Activated naive CD4-positive, alpha-beta T cell treated with anti-CD3 and anti-CD28 coated beads, Interleukin-2, amount 10 ng/mL, durations not matched to agents 7 days and 5 days (primary cell): ENCODE measurements around the gene LDHD.

Experiments
- CTCF ChIA-PET: fragments of 350-600 bp; sonication (Branson Sonifier 250); formaldehyde crosslinking; loops from one replicate; lab custom pipeline; 2021; ENCODE audit warnings: antibody characterized with exemption; lab: Charles Lee
- DNase-seq: peaks from one replicate; pipeline ENCODE4 v3.0.0-alpha.2; 2020
- H3K27ac Mint-ChIP-seq: one replicate; pipeline ENCODE4 v1.8.0; 2021; ENCODE audit warnings: mild to moderate bottlenecking, moderate library complexity, mixed read lengths
- H3K27me3 Mint-ChIP-seq: one replicate; pipeline ENCODE4 v1.8.0; 2021; ENCODE audit warnings: mild to moderate bottlenecking, mixed read lengths
- H3K36me3 Mint-ChIP-seq: one replicate; pipeline ENCODE4 v1.8.0; 2021; ENCODE audit warnings: mixed read lengths
- H3K4me1 Mint-ChIP-seq: one replicate; pipeline ENCODE4 v1.8.0; 2021; ENCODE audit warnings: mixed read lengths
- H3K4me3 Mint-ChIP-seq: one replicate; pipeline ENCODE4 v1.8.0; 2021; ENCODE audit warnings: mild to moderate bottlenecking, moderate library complexity, mixed read lengths
- H3K9me3 Mint-ChIP-seq: one replicate; pipeline ENCODE4 v1.8.0; 2021; ENCODE audit warnings: mixed read lengths

Gene LDHD

GRCh38 chr16:75127713-75128415 lies 11.3 kb upstream of the LDHD start:
- no peak overlapping the region for H3K4me3 Mint-ChIP-seq
- CTCF ChIA-PET: interaction anchor here (2.2 kb wide), 1 partner anchor 17 kb away, joined by 5 read pairs; no protein-coding TSS in a partner anchor
- peaks cover 8% of the 10 kb centered on the region for H3K4me1 Mint-ChIP-seq
- H3K27ac Mint-ChIP-seq: no peak overlapping the region
- peaks cover 10% of the 10 kb centered on the region for H3K27me3 Mint-ChIP-seq
- no peak for DNase-seq
- peaks cover 11% of the 10 kb centered on the region for H3K9me3 Mint-ChIP-seq
- H3K36me3 Mint-ChIP-seq: no peaks in the 10 kb centered on the region

- Mint-ChIP-seq H3K27ac (no peak overlapping the region), H3K36me3 (no peaks in the 10 kb centered on the region), H3K27me3 (peaks cover 5% of the 10 kb centered on the region), H3K4me3 (no peak overlapping the region), H3K4me1 (no peaks in the 10 kb centered on the region), H3K9me3 (peaks cover 18% of the 10 kb centered on the region)
- no peak for DNase-seq
- CTCF ChIA-PET: interaction anchor here (0.8 to 2.1 kb wide), 2 partner anchors 11 to 19 kb away, joined by 4 to 11 read pairs; no protein-coding TSS in a partner anchor
Observed at GRCh38 chr16:75122609-75123008, 6.0 kb upstream of the LDHD start.

GRCh38 chr16:75121949-75122568 lies 5.5 kb upstream of the LDHD start:
- no peak for DNase-seq
- Mint-ChIP-seq H3K4me3 (no peak overlapping the region), H3K36me3 (no peaks in the 10 kb centered on the region), H3K9me3 (peaks cover 14% of the 10 kb centered on the region), H3K27ac (no peak overlapping the region), H3K4me1 (no peaks in the 10 kb centered on the region), H3K27me3 (peaks cover under 1% of the 10 kb centered on the region)
- CTCF ChIA-PET: interaction anchor here (0.8 to 2.1 kb wide), 4 partner anchors 11 to 259 kb away, joined by 3 to 11 read pairs (median 4); partner anchors contain the start of gene ZNRF1

GRCh38 chr16:75120253-75120652 lies 3.7 kb upstream of the LDHD start:
- Mint-ChIP-seq H3K9me3 (peaks cover 14% of the 10 kb centered on the region), H3K4me1 (peaks cover 2% of the 10 kb centered on the region), H3K4me3 (no peak overlapping the region), H3K36me3 (no peaks in the 10 kb centered on the region), H3K27ac (no peak overlapping the region), H3K27me3 (no peaks in the 10 kb centered on the region)
- CTCF ChIA-PET: interaction anchor here (0.7 kb wide), 3 partner anchors 11 to 237 kb away, joined by 3 read pairs; no protein-coding TSS in a partner anchor
- DNase-seq: no peak

GRCh38 chr16:75118943-75119539 lies 2.5 kb upstream of the LDHD start:
- Mint-ChIP-seq H3K27me3 (no peaks in the 10 kb centered on the region), H3K9me3 (peaks cover 12% of the 10 kb centered on the region), H3K4me3 (no peak overlapping the region), H3K36me3 (no peaks in the 10 kb centered on the region), H3K4me1 (peaks cover 2% of the 10 kb centered on the region), H3K27ac (no peak overlapping the region)
- CTCF ChIA-PET: no interaction called here
- no peak for DNase-seq

GRCh38 chr16:75116911-75117245 lies 298 bp upstream of the LDHD start:
- Mint-ChIP-seq H3K4me3 (no peak overlapping the region), H3K36me3 (no peaks in the 10 kb centered on the region), H3K9me3 (peaks cover 4% of the 10 kb centered on the region), H3K4me1 (peaks cover 5% of the 10 kb centered on the region), H3K27ac (no peak overlapping the region), H3K27me3 (peaks cover 12% of the 10 kb centered on the region)
- CTCF ChIA-PET: no interaction called here
- DNase-seq: no peak

GRCh38 chr16:75114946-75115825 lies 1.4 kb downstream of the LDHD start:
- CTCF ChIA-PET: no interaction called here
- no peak overlapping the region for H3K27ac Mint-ChIP-seq
- H3K4me1 Mint-ChIP-seq: peaks cover 22% of the 10 kb centered on the region
- DNase-seq: no peak
- H3K9me3 Mint-ChIP-seq: no peaks in the 10 kb centered on the region
- no peak overlapping the region for H3K4me3 Mint-ChIP-seq
- no peaks in the 10 kb centered on the region for H3K36me3 Mint-ChIP-seq
- H3K27me3 Mint-ChIP-seq: peaks cover 17% of the 10 kb centered on the region

GRCh38 chr16:75114179-75114945 lies 2.2 kb downstream of the LDHD start:
- Mint-ChIP-seq H3K27ac (no peak overlapping the region), H3K9me3 (no peaks in the 10 kb centered on the region), H3K4me1 (peaks cover 30% of the 10 kb centered on the region), H3K4me3 (no peak overlapping the region), H3K36me3 (no peaks in the 10 kb centered on the region), H3K27me3 (peaks cover 17% of the 10 kb centered on the region)
- DNase-seq: no peak
- CTCF ChIA-PET: interaction anchor here (7.3 kb wide), 1 partner anchor 117 kb away, joined by 135 read pairs; the partner anchor contains the start of gene ZNRF1

GRCh38 chr16:75113541-75114121 lies 2.9 kb downstream of the LDHD start:
- CTCF ChIA-PET: interaction anchor here (0.6 to 7.3 kb wide), 2 partner anchors 116 to 448 kb away, joined by 3 to 135 read pairs; partner anchors contain the start of gene ZNRF1
- Mint-ChIP-seq H3K36me3 (no peaks in the 10 kb centered on the region), H3K9me3 (no peaks in the 10 kb centered on the region), H3K27ac (no peak overlapping the region), H3K27me3 (peaks cover 17% of the 10 kb centered on the region), H3K4me1 (peaks cover 38% of the 10 kb centered on the region), H3K4me3 (no peak overlapping the region)
- DNase-seq: no peak

- Mint-ChIP-seq H3K27me3 (peaks cover 17% of the 10 kb centered on the region), H3K36me3 (no peaks in the 10 kb centered on the region), H3K4me3 (no peak overlapping the region), H3K4me1 (peaks cover 43% of the 10 kb centered on the region), H3K27ac (no peak overlapping the region), H3K9me3 (no peaks in the 10 kb centered on the region)
- DNase-seq: no peak
- CTCF ChIA-PET: interaction anchor here (0.6 to 7.3 kb wide), 5 partner anchors 87 to 447 kb away, joined by 3 to 135 read pairs (median 4); partner anchors contain the start of gene ZNRF1
Observed at GRCh38 chr16:75112734-75113491, 3.7 kb downstream of the LDHD start.

- Mint-ChIP-seq H3K27me3 (peaks cover 17% of the 10 kb centered on the region), H3K4me1 (peaks cover 48% of the 10 kb centered on the region), H3K36me3 (peaks cover under 1% of the 10 kb centered on the region), H3K4me3 (no peak overlapping the region), H3K27ac (no peak overlapping the region), H3K9me3 (no peaks in the 10 kb centered on the region)
- DNase-seq: no peak
- CTCF ChIA-PET: interaction anchor here (0.6 to 7.3 kb wide), 33 partner anchors 9 to 402 kb away, joined by 3 to 135 read pairs (median 5); partner anchors contain the start of genes FA2H and ZNRF1
Observed at GRCh38 chr16:75111961-75112733, 4.4 kb downstream of the LDHD start.
